ENCODE data around the gene APOL3.

- TF ChIP-seq CTCF (conservative IDR thresholded peaks at IDR 0.05 in 1 of 2, IDR thresholded peaks at IDR 0.05 in 1 of 2; ENCODE audit: extremely low read depth in 1 of 2, insufficient read depth in 1 of 2, low read depth in 1 of 2, low read length in 2 of 2) = no peak
- TF ChIP-seq EZH2 (IDR thresholded peaks at IDR 0.05; ENCODE audit: borderline replicate concordance, low read length) = no peak
Measured at GRCh38 chr22:36125434-36125833, 35.1 kb downstream of the APOL3 start.

Measured in mammary epithelial cell (primary cell).